Measurements from ENCODE around the gene KRTAP5-3. TPM values are rescaled to one million over a fixed set of nuclear protein-coding genes. Genes with fewer than 3 reads are reported as not detected.
"Not testable (repeated sequence)": the region's sequence is repeated elsewhere in the genome, so short reads cannot be mapped to it uniquely, and the experiment has no call there.

The KRTAP5-3 gene
- total RNA-seq, 2 experiments from 2014 or later, result not detected

DNA sequence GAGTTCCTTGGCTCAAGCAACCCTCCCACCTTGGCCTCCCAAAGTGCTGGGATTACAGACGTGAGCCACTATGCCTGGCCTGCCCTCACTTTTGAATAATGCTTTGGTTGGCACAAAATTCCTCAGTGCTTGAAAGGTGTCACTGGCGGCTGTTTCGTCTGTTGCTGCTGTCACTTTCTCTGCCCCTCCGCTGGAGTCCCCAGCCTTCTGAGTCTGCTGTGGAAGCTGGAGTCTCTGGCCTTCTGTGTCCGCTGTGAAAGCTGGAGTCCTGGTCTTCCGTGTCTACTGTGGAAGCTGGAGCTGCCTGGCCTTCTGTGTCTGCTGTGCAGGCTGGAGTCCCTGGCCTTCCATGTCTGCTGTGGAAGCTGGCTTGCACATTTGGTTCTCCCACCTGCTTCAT lies 18.3 kb downstream of the KRTAP5-3 start:
- TF ChIP-seq, protein P1, sequence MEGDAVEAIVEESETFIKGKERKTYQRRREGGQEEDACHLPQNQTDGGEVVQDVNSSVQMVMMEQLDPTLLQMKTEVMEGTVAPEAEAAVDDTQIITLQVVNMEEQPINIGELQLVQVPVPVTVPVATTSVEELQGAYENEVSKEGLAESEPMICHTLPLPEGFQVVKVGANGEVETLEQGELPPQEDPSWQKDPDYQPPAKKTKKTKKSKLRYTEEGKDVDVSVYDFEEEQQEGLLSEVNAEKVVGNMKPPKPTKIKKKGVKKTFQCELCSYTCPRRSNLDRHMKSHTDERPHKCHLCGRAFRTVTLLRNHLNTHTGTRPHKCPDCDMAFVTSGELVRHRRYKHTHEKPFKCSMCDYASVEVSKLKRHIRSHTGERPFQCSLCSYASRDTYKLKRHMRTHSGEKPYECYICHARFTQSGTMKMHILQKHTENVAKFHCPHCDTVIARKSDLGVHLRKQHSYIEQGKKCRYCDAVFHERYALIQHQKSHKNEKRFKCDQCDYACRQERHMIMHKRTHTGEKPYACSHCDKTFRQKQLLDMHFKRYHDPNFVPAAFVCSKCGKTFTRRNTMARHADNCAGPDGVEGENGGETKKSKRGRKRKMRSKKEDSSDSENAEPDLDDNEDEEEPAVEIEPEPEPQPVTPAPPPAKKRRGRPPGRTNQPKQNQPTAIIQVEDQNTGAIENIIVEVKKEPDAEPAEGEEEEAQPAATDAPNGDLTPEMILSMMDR (IDR thresholded peaks at IDR 0.05), result no peak
- no peak for ATAC-seq
- POLR2A ChIA-PET, result no interaction called here

DNA sequence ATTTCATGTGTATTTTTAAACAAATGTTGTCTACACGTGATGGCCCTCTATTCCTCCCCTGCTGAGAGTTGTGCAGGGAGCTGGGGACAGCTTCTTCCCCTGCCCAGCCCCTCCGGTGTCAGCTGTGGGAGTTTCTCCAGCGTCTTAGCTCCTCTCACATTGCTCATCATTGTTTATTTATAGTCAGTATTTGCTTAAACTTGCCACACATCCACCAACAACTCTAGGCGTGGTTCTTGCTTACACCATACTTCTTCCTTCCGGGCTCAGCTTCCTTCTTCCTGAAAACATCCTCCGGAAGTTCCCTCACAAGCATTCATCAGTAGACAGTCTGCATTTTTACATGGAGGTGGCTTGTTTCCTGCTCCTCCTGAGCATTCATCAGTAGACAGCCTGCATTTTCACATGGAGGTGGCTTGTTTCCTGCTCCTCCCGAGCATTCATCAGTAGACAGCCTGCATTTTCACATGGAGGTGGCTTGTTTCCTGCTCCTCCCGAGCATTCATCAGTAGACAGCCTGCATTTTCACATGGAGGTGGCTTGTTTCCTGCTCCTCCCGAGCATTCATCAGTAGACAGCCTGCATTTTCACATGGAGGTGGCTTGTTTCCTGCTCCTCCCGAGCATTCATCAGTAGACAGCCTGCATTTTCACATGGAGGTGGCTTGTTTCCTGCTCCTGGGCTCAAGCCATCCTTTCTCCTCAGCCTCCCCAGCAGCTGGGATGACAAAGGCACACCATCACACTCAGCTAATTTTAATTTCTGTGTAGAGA lies 18.9 kb downstream of the KRTAP5-3 start:
- ATAC-seq, result peak; percentile 53
- DNase-seq, result not testable (repeated sequence)
- POLR2A ChIA-PET, result interaction anchor here (1.1 kb wide), 1 partner anchor 11 kb away, joined by 4 read pairs; no protein-coding TSS in a partner anchor

More for the DNA sequence above, 18.3 kb downstream of the KRTAP5-3 start:
- H3K27ac Mint-ChIP-seq, result no peak overlapping the region
- CTCF ChIA-PET, result interaction anchor here (1.4 to 4.3 kb wide), 3 partner anchors 11 to 43 kb away, joined by 3 to 42 read pairs (median 11); no protein-coding TSS in a partner anchor
- DNase-seq, result no peak
- intact Hi-C loops (cut with micrococcal nuclease), result no loop called here
- H3K27me3 Mint-ChIP-seq, result peaks cover 11% of the 10 kb centered on the region
- H3K9me3 Mint-ChIP-seq, result peaks cover 5% of the 10 kb centered on the region
- H3K36me3 Mint-ChIP-seq (ENCODE audit: low read depth), result peaks cover 6% of the 10 kb centered on the region
- peaks cover 14% of the 10 kb centered on the region for H3K4me1 Mint-ChIP-seq (ENCODE audit: low read depth)
- H3K4me3 Mint-ChIP-seq, result no peak overlapping the region

DNA sequence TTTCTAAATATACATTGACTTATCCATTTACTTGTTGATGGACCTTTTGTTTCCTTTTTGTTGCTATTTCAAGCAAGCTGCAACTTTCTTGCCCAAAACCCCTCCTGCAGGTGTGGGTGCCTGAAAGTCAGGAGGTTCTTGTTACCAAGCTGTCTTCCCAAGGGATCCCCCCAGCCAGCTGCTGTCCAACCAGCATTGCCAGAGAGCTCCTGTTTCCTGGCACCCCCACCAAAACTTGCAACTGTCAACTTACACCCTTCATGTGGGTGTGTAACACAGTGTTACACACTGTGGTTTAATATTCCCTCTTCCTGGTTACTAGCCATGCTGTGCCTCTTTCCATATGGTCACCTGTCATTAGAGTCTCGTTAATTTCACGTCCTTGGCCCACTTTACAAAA lies 21.6 kb downstream of the KRTAP5-3 start:
- no peak overlapping the region for H3K27ac Mint-ChIP-seq
- peaks cover 6% of the 10 kb centered on the region for H3K9me3 Mint-ChIP-seq
- TF ChIP-seq, protein P1 (IDR thresholded peaks at IDR 0.05), result no peak
- intact Hi-C loops (cut with micrococcal nuclease), result no loop called here
- ChIA-PET CTCF (interaction anchor here (0.7 to 0.9 kb wide), 2 partner anchors 9 to 12 kb away, joined by 3 read pairs; no protein-coding TSS in a partner anchor), POLR2A (interaction anchor here (0.9 kb wide), 1 partner anchor 12 kb away, joined by 3 read pairs; no protein-coding TSS in a partner anchor)
- no peak overlapping the region for H3K4me3 Mint-ChIP-seq
- ATAC-seq, result no peak
- peaks cover 10% of the 10 kb centered on the region for H3K27me3 Mint-ChIP-seq
- H3K36me3 Mint-ChIP-seq (ENCODE audit: low read depth), result peaks cover 6% of the 10 kb centered on the region
- no peak for DNase-seq
- H3K4me1 Mint-ChIP-seq (ENCODE audit: low read depth), result peaks cover 20% of the 10 kb centered on the region

More for the DNA sequence above, 18.9 kb downstream of the KRTAP5-3 start:
- peak overlapping the region; percentile 87 for H3K27ac Mint-ChIP-seq
- H3K27me3 Mint-ChIP-seq; intact Hi-C loops (cut with micrococcal nuclease); H3K9me3 Mint-ChIP-seq; H3K36me3 Mint-ChIP-seq (ENCODE audit: low read depth): not testable (repeated sequence)
- H3K4me1 Mint-ChIP-seq (ENCODE audit: low read depth), result peaks cover 15% of the 10 kb centered on the region
- CTCF ChIA-PET, result interaction anchor here (1.4 to 4.3 kb wide), 4 partner anchors 11 to 51 kb away, joined by 3 to 42 read pairs (median 8); no protein-coding TSS in a partner anchor
- peak overlapping the region; percentile 26 for H3K4me3 Mint-ChIP-seq

DNA sequence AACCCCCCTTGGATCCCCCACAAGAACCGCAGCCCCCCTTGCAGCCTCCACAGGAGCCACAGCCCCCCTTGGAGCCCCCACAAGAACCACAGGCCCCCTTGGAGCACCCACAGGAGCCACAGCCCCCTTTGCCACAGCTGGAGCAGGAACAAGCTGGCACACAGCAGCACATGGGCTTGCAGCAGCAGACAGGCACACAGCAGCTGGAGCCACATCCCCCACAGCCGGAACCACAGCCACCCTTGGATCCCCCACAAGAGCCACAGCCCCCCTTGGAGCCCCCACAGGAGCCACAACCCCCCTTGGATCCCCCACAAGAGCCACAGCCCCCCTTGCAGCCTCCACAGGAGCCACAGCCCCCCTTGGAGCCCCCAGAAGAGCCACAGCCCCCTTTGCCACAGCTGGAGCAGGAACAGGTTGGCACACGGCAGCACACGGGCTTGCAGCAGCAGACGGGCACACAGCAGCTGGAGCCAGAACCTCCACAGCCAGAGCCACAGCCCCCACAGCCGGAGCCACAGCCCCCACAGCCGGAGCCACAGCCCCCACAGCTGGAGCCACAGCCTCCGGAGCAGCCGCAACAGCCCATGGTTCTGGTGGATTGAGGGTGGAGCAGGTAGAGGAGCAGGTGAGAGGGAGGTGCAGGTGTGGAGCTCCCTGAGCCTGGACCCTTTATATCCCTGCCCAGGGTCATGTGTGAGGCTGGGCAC lies 23.4 kb downstream of the KRTAP5-3 start, which contains the start of gene KRTAP5-1:
TSS of gene KRTAP5-1 (minus strand) at position 623 of the 710 bp plus-strand sequence. CDS start at position 589, 34 bp downstream.
- ATAC-seq; H3K27ac Mint-ChIP-seq; POLR2A ChIA-PET; DNase-seq; intact Hi-C loops (cut with micrococcal nuclease); H3K4me3 Mint-ChIP-seq; H3K36me3 Mint-ChIP-seq (ENCODE audit: low read depth); H3K9me3 Mint-ChIP-seq: not testable (repeated sequence)
- Mint-ChIP-seq H3K27me3 (peaks cover 10% of the 10 kb centered on the region), H3K4me1 (ENCODE audit: low read depth) (peaks cover 20% of the 10 kb centered on the region)
- CTCF ChIA-PET, result interaction anchor here (2.8 kb wide), 1 partner anchor 10 kb away, joined by 7 read pairs; no protein-coding TSS in a partner anchor

DNA sequence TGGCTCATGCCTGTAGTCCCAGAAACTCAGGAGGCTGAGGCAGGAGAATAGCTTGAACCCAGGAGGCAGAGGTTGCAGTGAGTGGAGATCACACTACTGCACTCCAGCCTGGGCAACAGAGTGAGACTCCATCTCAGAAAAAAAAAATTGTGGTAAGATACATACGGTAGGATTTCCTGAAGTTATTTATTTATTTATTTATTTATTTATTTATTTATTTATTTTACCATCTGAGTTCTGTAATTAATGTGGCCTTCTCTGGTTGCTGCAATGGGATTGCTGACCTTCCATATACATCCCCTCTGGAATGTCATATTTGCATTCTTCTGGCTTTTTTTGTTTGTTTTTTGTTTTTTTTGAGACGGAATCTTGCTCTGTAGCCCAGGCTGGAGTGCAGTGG lies 25.4 kb downstream of the KRTAP5-3 start:
- POLR2A ChIA-PET, result interaction anchor here (1.2 kb wide), 1 partner anchor 8 kb away, joined by 3 read pairs; no protein-coding TSS in a partner anchor
- H3K9me3 Mint-ChIP-seq, H3K27ac Mint-ChIP-seq: not testable (repeated sequence)

DNA sequence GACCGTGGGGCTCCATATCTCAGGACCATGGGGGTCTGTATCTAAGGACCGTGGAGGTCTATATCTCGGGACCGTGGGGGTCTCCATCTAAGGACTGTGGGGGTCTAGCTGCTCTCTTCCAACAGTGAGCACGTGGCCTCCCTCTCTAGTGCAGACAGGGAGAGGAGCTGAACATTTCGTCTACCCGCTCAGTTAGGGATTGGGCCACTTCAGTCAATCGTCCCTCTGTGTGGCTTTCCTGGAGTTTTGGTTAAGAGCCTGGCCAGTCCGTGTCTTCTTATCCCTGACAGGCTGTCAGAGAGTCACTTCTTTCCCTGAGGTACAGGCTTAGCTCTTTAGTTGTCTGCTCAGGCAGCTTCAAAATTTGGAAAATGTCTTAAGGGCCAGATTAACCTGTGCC lies 26.3 kb downstream of the KRTAP5-3 start:
- Mint-ChIP-seq H3K4me3 (no peak overlapping the region), H3K36me3 (ENCODE audit: low read depth) (peaks cover 1% of the 10 kb centered on the region), H3K27me3 (peaks cover 8% of the 10 kb centered on the region), H3K4me1 (ENCODE audit: low read depth) (peaks cover 9% of the 10 kb centered on the region), H3K27ac (no peak overlapping the region), H3K9me3 (peaks cover 5% of the 10 kb centered on the region)
- TF ChIP-seq, protein P1 (IDR thresholded peaks at IDR 0.05), result no peak
- ChIA-PET CTCF (interaction anchor here (1.2 to 2.0 kb wide), 2 partner anchors 14 to 35 kb away, joined by 5 to 7 read pairs; no protein-coding TSS in a partner anchor), POLR2A (no interaction called here)
- DNase-seq (no peak), ATAC-seq (no peak)
- intact Hi-C loops (cut with micrococcal nuclease), result no loop called here

More for the DNA sequence above, 25.4 kb downstream of the KRTAP5-3 start:
- H3K4me1 Mint-ChIP-seq (ENCODE audit: low read depth); intact Hi-C loops (cut with micrococcal nuclease); H3K4me3 Mint-ChIP-seq; DNase-seq; H3K36me3 Mint-ChIP-seq (ENCODE audit: low read depth); ATAC-seq; H3K27me3 Mint-ChIP-seq: not testable (repeated sequence)
- CTCF ChIA-PET, result interaction anchor here (2.0 to 2.8 kb wide), 2 partner anchors 8 to 36 kb away, joined by 7 read pairs; no protein-coding TSS in a partner anchor

Data from activated CD8-positive, alpha-beta T cell treated with anti-CD3 and anti-CD28 coated beads for 36 hours (primary cell).